GM12875 (cell line): ENCODE results near the gene MMS19.

Experiments
- H3K4me3 ChIP-seq: one replicate; pipeline ENCODE4 v1.5.1; 2011; ENCODE audit warnings: low read depth, low read length, control low read depth
- CTCF ChIP-seq: IDR thresholded peaks from 2 replicates; pipeline ENCODE4 v1.5.1; 2011; ENCODE audit warnings: low read depth, mild to moderate bottlenecking, control low read depth, inconsistent platforms, low read length, moderate library complexity, borderline replicate concordance; ENCODE audit not compliant: insufficient read depth

Gene MMS19

GRCh38 chr10:97498076-97498840, at the start of gene MMS19:
TSS of gene MMS19 (minus strand) at chr10:97498422. CDS start at chr10:97498384, 38 bp downstream.
- TF ChIP-seq CTCF = no peak

GRCh38 chr10:97547962-97548361, 49.7 kb upstream of the MMS19 start:
- no peak for TF ChIP-seq CTCF

More at GRCh38 chr10:97498076-97498840, at the start of gene MMS19:
- peak within 1 kb of the TSS; percentile 89 for H3K4me3 ChIP-seq

GRCh38 chr10:97547271-97547600, 49.0 kb upstream of the MMS19 start:
- H3K4me3 ChIP-seq = no peak overlapping the region
- TF ChIP-seq CTCF = no peak

More at GRCh38 chr10:97547962-97548361, 49.7 kb upstream of the MMS19 start:
- no peak overlapping the region for H3K4me3 ChIP-seq

GRCh38 chr10:97546456-97547270, 48.4 kb upstream of the MMS19 start:
- TF ChIP-seq CTCF = no peak
- no peak overlapping the region for H3K4me3 ChIP-seq

- H3K4me3 ChIP-seq = no peak overlapping the region
- TF ChIP-seq CTCF = no peak
Measured at GRCh38 chr10:97543025-97543546, 44.9 kb upstream of the MMS19 start.

- TF ChIP-seq CTCF = no peak
- H3K4me3 ChIP-seq = no peak overlapping the region
Measured at GRCh38 chr10:97542169-97543024, 44.2 kb upstream of the MMS19 start.
